HepG2 (cell line): ENCODE data around the gene IGDCC3.

Source experiments
- BHLHE40 ChIP-seq: IDR thresholded peaks from 2 replicates; pipeline ENCODE4 v1.6.1; 2011; ENCODE audit warnings: low read length, improper control_type of control experiment
- CTCF ChIP-seq: sonication (generic); formaldehyde crosslinking; IDR thresholded peaks from 2 replicates; pipeline ENCODE4 v1.5.0; 2020; ENCODE audit warnings: mild to moderate bottlenecking, missing genetic modification reagents, moderate library complexity
- ELF4 ChIP-seq: sonication (generic); formaldehyde crosslinking; IDR thresholded peaks from 2 replicates; pipeline ENCODE4 v1.5.0; 2020; ENCODE audit warnings: missing genetic modification reagents, mild to moderate bottlenecking, moderate library complexity, borderline replicate concordance
- FOXP4 ChIP-seq: sonication (generic); formaldehyde crosslinking; IDR thresholded peaks from 2 replicates; pipeline ENCODE4 v1.4.0; 2020; ENCODE audit warnings: missing genetic modification reagents
- KAT7 ChIP-seq: IDR thresholded peaks from 2 replicates; pipeline ENCODE4 v1.6.1; 2018; ENCODE audit warnings: borderline replicate concordance, missing compliant biosample characterization
- ZNF230 ChIP-seq: sonication (generic); formaldehyde crosslinking; IDR thresholded peaks from 2 replicates; pipeline ENCODE4 v1.4.0; 2020; ENCODE audit warnings: mild to moderate bottlenecking, missing genetic modification reagents
- ZNF639 ChIP-seq: conservative IDR thresholded peaks from 2 replicates; pipeline ENCODE4 v1.6.1; 2018; ENCODE audit warnings: missing genetic modification reagents

GRCh38 chr15:65388306-65389080 lies 10.7 kb upstream of the IGDCC3 start:
- TF ChIP-seq ELF4 (CRISPR knock-in tag) (no peak), KAT7 (CRISPR knock-in tag) (no peak), CTCF (no peak), ZNF639 (CRISPR knock-in tag) (no peak), FOXP4 (CRISPR knock-in tag) (no peak), ZNF230 (no peak), BHLHE40 (no peak)
